Medulla oblongata (tissue), 1 donor: Measurements from ENCODE around the gene MYBPC1.
A peak's percentile ranks its signal among the peaks of the same experiment; 100 is the strongest.

ENCODE experiments used
- DNase-seq: peaks from one replicate; pipeline ENCODE4 v3.0.0-alpha.2; 2015; ENCODE audit errors: extremely low spot score

The MYBPC1 gene

DNA sequence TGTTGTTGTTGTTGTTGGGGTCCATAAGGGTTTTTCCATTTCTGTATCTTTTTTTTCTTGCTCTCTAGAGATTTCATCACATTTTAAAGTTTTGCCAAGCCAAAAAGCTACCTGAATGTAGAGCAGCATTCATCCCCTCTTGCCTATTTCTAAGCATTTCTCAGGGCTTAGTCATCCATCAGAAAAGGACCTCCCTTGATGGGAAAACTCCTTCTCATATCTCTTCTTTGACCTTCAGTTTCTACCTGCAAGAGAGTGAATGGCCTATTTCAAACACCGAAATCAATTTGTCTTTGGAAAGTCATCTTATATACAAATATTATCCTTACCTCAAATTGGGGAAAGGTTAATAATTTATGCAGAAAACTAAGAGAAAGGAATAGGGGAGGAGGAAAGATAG, 4.5 kb downstream of the MYBPC1 start:
- DNase-seq = no peak

DNA sequence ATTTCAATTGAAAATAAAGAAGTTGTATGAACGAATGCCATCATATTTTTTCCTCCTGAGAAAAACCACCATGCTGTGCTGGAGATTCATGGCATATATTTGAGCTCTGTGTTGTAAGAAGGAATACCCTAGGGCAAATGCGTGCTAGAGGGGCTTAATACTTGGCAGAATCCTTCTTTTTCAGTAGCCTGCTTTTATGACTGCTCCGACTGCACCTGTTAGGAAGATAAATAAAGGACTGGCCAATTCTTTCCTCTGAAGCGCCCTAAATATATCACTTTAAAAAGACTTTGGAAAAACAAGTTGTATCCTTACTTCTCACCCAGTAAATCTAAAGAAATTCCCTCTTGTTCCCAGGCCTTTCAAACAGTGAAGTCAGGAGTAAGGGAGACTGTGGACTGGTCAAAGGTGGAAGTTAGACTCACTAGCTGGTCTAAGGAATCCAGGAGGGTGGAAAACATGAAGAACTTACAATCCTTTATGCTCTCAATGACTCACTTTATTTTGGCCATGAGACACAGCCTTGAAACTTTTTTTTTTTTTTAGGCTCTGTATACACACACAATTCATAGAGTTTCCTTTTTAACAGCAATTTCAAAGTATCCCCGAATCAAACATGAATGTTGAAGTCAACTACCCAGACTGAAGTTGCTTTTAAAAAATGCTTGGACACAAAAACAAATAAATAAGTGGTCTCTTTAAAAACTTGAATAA, 5.2 kb downstream of the MYBPC1 start:
- no peak for DNase-seq

DNA sequence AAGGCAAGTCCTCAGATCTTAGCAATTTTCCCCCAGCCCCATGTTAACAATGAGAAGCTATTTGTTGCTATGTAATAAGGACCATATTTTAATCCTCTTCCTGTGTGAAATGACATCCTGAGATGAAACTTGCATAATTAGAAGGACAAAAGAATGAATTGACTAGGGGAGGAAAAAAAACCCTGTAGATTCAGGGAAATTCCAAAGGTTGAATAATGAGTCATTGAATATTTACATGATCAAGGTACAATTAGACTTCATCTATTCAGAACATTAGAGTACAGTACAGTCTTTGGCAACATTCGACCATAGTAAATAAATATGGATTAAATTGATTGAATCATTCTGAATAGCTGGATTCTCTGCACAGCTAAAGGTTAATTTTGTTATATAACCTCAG, 9.4 kb downstream of the MYBPC1 start:
- no peak for DNase-seq

DNA sequence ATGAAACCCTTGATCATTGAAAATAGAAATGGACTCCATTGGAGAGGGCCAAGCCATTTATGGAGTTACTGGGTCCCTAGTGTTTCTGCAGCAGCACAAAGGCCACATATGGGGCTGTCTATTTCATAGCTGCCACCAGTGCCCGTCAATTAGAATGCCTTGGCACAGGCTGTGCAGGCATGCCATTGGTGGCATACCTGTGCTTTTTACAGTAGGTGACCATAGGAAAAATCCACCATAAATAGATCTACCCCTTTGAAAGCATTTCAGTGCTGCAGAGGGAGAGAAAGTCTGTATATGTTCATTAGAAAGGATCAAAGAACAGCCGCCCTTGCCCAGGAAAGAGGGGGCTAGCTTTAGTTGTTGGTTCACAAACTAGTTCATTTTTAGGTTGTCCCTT, 13.1 kb downstream of the MYBPC1 start:
- no peak for DNase-seq

DNA sequence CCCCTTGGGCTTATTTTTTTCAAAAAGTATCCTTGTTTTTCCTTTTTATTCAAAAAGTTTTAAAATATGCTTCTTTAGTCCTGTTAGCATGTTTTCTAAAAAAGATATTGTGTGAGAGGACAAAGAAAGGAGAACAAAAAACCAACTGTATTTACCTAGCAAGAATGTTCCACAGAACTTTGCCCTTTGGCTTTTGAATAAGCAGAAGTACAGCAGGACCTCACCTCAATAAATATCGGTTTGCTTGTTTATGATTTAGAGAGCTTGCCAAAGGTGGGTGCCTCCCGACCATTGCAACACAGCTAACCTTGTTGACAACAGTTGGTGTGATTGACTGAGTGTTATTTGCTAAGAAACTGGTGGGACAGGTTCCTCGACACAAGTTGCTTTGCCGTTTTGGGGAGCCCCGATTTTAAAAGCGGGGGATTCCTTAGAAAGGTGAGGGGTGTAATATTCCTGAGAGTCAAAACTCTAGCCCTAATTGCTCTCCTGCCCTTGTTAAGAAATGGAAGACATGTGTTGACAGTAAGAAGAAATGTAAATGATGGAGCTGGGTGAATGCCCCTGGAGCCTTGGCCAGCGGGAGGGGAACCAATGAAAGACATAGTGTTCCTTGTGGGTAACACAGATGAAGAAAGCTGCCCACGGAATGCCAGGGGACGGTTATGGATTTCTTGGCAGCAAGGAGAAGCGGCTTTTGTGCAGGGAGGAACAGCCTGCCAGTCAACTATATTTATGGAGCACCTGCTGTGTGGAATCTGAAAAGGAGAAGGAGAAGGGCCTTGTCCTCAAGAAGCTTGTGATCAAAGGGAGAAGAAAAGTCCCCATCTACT, 13.7 kb downstream of the MYBPC1 start:
- DNase-seq = no peak

DNA sequence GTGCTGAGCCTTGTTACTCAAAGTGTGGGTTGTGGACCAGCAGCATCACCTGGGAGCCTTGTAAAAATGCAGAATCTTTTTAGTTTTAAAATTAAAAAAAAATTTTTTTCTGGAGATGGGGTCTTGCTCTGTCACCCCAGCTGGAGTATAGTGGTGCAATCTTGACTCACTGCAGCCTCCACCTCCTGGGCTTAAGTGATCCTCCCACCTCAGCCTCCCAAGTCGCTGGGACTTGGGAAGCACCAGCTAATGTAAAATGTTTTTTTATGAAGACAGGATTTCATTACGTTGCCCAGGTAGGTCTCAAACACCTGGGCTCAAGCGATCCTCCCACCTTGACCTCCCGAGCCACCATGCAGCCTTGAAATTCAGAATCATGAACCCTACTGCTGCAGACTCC, 14.4 kb downstream of the MYBPC1 start:
- DNase-seq = no peak

DNA sequence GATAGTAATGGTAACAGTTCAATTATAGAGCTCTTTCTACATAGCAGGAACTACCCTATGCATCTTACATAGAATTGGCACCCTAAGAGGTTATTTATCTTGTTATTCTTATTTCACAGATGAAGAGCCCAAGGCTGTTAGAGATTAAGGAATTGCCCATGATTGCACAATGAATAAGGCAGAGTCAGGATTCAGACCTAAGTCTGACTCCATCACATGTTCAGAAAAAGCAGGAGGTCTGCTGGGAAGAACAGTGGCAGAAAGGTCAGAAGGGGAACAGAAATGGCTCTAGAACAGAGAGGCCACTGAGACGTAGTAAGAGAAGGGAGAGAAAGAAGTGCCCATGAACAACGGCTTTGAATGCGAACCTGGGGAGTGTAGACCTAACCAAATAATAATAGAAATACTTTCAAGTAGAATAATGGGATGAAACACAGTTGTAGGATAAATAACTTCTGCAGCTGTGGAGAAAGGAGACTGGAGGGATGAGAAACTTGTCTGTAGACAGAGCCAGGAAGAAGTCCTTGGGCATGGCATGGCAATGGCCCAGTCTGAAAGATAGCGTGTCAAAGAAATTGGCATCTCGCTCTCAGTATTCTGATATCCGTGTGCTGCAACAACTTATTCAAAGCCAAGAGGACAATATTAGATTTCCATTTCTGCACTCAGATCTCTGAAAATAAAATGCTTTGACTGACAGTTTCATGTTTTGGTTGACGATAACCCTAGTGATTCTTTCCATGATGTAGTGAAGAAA, 17.6 kb downstream of the MYBPC1 start:
- DNase-seq = no peak

DNA sequence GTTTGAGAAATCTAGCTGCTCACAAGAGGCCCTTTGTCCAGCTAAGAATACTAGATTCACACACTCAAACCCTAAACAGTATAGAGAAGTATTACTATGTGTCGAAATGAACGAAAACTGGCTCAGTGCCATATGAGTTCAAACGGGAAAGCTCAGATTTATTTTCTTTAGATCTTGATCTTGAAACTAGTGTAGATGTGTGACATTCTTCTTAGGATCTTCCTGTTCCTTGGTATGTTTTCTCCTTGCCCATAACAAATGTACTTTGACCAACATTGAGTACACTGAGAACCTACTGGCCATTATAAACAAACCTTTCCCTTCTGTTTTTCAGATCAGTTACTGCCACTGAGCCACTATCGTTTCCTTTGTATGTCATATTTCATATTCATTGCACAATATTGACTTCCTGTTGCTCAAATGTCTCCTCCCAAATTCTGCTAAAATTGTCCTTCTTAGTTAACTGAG, 21.3 kb downstream of the MYBPC1 start:
- peak; percentile 44 for DNase-seq

DNA sequence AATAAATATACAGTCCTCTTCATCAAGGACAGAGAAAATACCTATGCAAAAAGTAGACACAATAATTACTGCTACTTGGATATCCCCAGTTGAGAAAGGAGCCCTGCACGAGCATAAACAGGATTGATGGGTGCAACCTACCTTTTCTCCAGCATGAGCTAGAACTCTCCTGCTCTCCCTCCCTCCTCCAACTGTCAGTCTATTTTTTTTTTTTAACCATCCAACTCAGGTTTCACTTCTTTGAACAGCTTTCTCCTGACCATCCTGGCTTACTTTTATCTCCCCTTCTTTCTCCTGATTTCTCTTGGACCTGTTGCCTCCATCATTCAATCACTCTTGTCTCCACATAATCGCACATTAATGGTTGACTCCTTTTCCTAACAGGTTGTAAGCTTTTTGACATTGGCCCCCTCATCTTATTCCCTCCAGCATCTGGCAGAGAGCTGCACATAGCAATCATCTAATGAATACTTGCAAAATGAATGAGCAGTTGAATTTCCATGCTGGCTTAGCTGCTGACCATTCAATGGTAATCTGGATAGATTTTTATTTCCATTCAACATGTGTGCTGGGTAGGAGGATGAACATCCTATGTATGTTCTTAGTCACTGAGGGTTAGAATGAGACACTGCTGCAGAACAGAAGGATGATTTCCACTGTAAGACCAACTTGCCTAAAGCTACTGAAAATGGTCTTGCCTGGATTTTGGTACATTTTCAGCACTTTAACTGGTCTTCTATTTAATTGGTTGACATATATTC, 24.4 kb downstream of the MYBPC1 start:
- no peak for DNase-seq

DNA sequence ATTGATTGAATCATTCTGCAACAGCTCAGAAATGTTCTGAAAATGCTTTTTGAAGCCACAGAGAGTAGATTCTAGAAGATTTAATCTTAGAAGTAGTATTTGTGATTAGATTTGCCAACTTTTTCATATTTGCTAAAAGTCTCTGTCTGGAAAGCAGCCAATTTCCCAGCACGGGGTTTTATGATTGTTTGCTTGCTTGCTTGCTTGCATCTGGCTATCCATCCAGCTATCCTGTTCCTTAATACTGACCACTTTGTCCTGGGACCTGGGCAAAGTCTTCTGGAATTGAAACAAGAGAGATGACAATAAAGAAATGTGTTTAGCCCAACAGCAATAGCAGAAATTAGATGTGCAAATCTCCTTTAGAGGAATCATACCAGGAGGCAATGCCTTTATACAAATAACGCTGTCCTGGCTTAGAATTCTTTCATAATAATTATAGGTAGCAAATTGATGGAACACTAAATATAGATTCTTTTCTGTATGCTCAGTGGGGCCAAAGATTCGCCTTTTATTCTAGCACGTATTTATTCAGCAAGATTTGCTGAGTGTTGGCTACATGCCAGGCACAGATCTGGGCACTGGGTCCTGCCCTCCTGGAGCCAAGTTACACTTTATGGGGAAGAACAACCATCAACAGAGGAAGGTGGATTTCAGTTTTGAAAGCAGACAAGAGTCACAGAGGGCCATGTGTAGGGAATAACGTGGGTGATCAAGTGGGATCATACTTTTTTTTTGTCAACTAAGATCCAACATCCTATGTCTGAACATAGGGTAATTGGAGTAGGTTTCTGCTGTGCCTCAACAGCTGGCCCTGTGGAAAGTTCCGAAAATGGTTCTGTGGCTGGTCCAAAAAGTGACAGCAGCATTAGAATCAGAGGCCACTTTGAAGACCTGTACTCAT, 25.3 kb downstream of the MYBPC1 start:
- DNase-seq = no peak

DNA sequence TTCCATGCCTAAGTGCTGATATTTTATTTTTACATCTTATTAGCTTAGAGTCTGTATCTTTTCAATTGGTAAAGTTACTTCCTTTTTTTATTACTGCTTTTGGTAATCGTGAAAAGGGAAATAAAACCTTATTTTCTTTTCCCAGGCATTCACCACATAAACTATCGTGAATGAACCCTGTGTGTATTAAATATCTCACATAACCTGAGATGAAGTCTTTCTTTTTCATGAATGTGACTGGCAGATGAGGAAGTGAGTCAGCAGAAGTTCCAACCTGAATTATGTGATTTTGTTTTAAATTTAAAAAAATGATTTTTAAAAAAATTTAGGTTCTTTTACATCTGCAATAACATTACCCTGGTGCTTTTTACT, 26.0 kb downstream of the MYBPC1 start:
- DNase-seq = no peak

DNA sequence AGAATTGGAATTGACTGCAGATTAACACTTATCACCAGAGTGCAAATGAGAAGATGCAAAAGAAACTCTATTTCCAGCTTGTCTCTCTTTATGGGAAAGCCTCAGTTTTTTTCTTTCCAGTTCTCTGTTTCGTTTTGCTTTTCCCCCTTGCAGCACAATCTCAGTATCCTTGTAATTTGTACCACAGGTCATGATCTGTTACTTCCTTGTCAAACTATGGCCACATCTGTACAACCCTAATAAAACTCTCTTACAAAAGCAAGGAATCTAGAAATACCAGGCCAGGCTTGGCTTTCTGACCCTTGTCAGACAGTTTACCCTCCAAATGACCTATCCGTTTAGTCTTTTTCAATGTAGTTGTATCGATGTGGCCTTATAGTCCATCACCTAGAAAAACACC, 33.9 kb downstream of the MYBPC1 start:
- no peak for DNase-seq

DNA sequence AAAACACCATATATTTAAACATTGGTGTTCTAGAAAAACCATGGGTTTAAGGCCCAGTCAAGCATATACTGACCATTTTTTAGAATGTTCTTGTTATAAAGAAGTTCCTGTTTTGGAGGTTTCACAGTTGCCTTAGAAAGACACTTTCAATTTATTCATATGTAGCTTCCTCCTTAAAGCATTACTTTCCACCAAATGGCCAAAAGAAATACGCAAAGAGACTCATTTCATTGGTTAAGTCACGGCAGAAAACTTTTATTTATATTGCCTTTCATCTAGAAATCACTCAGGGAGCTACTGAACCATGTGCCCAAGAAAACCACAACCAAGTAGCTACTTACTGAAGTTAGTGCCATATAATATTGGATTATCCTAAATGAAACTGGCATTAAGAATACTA, 40.0 kb downstream of the MYBPC1 start:
- DNase-seq = no peak

DNA sequence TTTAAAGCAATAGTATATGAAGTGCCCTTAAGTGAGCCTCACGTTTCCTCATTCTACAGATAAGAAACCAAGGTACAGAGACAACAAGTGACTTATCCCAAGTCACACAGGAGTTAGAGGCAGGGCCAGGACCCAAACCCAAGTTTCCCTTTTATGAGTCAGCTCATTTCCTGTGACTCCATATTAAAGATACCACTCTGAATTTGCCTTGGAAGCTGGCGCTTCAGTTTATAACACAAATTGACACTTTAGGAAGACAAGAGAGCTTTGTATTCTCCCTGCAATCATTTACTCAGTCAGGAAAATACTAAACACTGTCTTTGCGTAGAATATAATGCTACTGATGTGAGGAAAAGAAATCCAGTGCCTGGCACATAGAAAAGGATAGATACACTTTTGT, 43.2 kb downstream of the MYBPC1 start:
- DNase-seq = no peak

DNA sequence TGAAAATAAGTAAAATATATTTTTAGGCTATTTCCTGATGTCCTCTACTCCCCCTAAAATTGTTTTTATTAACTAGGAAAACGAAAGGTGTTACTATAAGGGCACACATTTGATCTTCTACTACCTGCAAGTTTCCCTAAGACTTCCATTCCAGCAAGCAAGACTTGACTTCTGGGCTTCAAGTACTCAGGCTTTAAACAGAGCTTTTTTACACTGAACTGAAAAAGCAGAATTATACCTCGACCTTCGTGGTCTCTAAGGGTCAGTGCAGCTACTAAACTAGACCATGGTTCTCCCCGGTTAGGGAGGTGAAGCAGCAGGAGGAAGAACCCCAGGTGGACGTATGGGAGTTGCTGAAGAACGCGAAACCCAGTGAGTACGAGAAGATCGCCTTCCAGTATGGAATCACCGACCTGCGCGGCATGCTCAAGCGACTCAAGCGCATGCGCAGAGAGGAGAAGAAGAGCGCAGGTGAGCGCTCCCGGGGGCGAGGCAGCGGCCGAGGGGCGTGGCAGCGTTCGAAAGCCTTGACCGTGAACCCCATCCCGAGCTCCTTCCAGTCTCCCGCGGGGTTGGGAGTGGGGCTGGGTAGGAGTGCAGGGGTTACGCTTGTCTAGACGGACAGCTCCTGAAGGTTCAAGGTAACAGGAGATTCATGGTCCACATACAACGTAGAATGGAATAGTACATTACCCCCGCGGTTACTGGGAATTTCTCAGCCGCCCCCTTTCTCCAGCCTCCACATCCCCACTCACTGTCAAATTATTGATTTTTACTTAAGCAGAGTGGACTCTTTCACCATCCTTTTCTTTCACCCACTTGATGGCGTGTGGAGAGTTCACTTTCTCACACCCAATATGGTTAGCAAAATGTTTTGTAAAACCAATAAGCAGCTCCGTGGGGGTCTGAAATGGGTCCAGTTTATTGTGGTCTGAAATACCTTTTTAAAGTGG, 47.6 kb downstream of the MYBPC1 start:
- no peak for DNase-seq

DNA sequence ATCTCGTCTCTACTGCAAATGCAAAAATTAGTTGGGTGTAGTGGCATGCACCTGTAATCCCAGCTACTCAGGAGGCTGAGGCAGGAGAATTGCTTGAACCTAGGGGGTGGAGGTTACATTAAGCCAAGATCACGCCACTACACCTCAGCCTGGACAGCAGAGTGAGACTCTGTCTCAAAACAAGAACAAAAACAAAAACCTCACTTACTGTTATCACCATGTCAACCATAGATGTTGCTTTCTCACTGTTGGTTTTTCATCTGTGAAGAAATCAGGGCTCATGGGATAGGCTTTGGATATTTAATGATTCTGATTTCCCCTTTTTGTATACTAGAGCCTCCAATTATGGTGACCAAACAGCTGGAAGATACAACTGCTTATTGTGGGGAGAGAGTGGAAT, 52.9 kb downstream of the MYBPC1 start:
- no peak for DNase-seq

DNA sequence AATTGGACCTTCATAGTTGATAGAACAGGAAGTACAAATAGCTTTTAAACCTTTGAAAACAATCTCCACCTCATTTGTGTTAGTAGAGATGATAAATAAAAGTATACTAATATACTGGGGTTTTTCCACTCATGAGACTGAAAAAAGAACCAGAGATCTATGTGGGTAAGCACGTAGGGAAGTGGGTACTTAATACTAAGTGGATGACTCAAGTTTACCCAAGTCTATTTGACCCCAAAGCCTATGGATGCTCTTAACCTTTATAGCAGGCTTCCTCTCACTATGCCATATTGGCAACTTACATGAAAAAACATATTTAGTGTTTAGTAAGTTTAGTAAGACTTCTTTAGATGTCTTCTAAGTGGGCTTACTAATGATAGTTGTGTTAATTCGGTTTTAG, 53.4 kb downstream of the MYBPC1 start:
- DNase-seq = no peak

DNA sequence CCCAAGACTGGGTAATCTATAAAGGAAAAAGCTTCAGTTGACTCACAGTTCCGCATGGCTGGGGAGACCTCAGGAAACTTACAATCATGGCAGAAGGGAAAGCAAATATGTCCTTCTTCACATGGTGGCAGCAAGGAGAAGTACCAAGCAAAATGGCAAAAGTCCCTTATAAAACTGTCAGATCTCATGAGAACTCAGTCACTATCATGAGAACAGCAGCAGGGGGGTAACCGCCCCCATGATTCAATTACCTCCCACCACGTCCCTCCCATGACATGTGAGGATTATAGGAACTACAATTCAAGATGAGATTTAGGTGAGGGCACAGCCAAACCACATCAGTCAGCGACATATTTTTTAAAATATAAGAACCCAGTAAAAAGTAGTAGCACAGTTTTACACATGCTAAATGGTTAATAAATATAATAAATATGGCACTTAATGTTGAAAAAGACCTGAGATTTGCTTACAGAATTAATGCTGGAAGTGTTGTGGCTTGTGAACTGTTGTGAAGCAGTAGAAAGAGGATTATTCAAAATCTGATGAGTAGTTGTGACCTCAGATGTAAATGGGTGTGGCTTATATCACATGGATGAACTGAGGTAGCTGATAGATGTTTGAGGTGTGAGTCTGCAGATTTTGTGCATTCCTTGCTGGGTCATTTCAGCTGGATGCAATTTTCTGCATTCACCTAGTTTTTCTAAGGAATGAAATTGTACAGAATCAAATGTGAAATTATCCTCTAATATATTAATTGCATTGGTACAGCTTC, 55.8 kb downstream of the MYBPC1 start:
- DNase-seq = no peak

DNA sequence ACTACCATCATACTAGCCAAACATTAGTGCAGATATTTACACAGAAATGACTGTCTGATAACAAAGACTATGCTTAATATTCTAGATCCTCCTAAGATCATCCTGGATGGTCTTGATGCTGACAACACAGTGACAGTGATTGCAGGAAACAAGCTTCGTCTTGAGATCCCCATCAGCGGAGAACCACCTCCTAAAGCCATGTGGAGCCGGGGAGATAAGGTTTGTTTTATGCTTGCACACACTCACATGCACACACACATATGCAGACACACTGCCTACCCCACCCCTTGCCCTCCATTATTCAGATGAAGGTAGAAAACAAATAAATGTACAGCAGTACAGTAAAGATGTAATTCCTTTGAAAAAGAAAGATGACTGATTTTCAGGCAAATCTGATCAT, 58.3 kb downstream of the MYBPC1 start:
- no peak for DNase-seq
